Body of pancreas (tissue), 4 donors: ENCODE results near the gene NPIPA3.
"Not testable (repeated sequence)": the region's sequence is repeated elsewhere in the genome, so short reads cannot be mapped to it uniquely, and the experiment has no call there.

Experiments
- POLR2A ChIP-seq, 3 donors: fragments of 450-650 bp; IDR thresholded peaks; one replicate each; pipeline ENCODE4 v1.6.1; 2016; ENCODE audit warnings: antibody characterized with exemption in 3 of 3, mild to moderate bottlenecking in 2 of 3
- TF ChIP-seq, protein P1 (sequence below), 7 experiments: fragments of 450-650 bp in 4 of 7; fragments of 200-600 bp in 3 of 7; sonication (generic) in 3 of 7; IDR thresholded peaks; one replicate each; pipeline ENCODE4 v1.5.1; 2016 to 2019; ENCODE audit warnings: antibody characterized with exemption in 7 of 7

DNA sequence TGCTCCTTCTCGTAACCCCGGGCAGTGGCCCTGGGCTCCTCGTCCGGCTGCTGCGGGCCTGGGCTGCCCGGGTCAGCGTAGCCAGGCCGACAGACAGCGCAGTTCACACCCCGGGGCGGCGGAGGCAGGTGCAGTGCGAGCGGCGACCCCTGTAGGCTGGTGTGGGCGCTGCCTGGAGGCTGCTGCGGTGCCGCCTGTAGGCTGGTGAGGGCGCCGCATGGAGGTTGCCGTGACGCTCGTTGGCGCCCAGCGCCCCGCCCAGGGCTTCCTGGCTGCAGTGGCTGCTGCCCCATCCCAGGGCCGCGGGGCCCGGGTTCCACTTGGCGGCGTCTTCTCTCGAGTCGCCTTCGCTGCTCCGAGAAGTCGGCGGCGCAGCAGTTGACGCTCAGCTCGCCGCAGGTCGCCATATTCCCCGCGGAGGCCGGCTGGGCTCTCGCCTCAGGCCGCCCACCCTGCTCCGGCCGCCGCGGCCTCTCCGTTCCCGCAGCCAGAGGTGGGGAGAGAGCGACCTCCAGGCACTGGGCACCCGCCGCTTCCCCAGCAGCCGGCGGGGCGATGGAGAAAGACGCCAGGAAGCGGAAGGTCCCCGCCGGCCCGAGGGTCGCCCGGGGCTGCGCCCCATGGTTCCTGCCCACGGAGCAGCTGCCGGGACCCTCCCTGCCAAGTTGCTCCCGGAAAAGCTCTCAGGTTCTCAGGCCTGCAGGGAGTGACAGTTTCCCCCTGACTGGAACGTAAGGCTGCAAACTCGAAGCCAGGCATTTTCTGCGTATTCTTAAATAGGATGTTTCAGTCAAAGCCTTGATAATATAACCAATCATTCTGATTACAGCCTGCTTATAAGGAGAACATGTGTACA is 39.3 kb downstream of the NPIPA3 start, which contains the start of gene NPIPA2:
- TF ChIP-seq, protein P1, sequence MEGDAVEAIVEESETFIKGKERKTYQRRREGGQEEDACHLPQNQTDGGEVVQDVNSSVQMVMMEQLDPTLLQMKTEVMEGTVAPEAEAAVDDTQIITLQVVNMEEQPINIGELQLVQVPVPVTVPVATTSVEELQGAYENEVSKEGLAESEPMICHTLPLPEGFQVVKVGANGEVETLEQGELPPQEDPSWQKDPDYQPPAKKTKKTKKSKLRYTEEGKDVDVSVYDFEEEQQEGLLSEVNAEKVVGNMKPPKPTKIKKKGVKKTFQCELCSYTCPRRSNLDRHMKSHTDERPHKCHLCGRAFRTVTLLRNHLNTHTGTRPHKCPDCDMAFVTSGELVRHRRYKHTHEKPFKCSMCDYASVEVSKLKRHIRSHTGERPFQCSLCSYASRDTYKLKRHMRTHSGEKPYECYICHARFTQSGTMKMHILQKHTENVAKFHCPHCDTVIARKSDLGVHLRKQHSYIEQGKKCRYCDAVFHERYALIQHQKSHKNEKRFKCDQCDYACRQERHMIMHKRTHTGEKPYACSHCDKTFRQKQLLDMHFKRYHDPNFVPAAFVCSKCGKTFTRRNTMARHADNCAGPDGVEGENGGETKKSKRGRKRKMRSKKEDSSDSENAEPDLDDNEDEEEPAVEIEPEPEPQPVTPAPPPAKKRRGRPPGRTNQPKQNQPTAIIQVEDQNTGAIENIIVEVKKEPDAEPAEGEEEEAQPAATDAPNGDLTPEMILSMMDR (IDR thresholded peaks at IDR 0.05), result not testable (repeated sequence)
- not testable (repeated sequence) for TF ChIP-seq POLR2A (IDR thresholded peaks at IDR 0.05)
